HepG2 (cell line): Measurements from ENCODE around the gene IL1RAPL1.

Experiments
- ATF1 ChIP-seq: IDR thresholded peaks from 2 replicates; pipeline ENCODE4 v1.6.1; 2016; ENCODE audit warnings: mild to moderate bottlenecking, control low read depth
- CBX2 ChIP-seq, 2 experiments: fragments of 200-600 bp in 1 of 2; sonication (generic); formaldehyde crosslinking in 1 of 2; IDR thresholded peaks; 2 replicates each; pipeline versions ENCODE4 v1.7.0 to v1.8.1; 2018 to 2022; ENCODE audit warnings: low read depth in 2 of 2, low read length in 1 of 2, mild to moderate bottlenecking in 1 of 2, missing genetic modification reagents in 1 of 2
- CTCF ChIP-seq: sonication (generic); formaldehyde crosslinking; IDR thresholded peaks from 2 replicates; pipeline ENCODE4 v1.5.0; 2020; ENCODE audit warnings: mild to moderate bottlenecking, missing genetic modification reagents, moderate library complexity
- HBP1 ChIP-seq: IDR thresholded peaks from 2 replicates; pipeline ENCODE4 v1.6.1; 2016; ENCODE audit warnings: low read depth, control low read depth
- POLR2A ChIP-seq, 2 experiments: IDR thresholded peaks; 2 replicates each; pipeline ENCODE4 v1.6.1; 2011; ENCODE audit warnings: low read depth in 2 of 2, low read length in 2 of 2, mild to moderate bottlenecking in 1 of 2, moderate library complexity in 1 of 2; ENCODE audit not compliant: insufficient read depth in 1 of 2
- ZNF691 ChIP-seq: sonication (generic); formaldehyde crosslinking; IDR thresholded peaks from 2 replicates; pipeline ENCODE4 v1.4.0; 2020; ENCODE audit warnings: missing genetic modification reagents, low read depth, mild to moderate bottlenecking, borderline replicate concordance

- TF ChIP-seq CBX2 (IDR thresholded peaks at IDR 0.05; ENCODE audit: low read depth, low read length), result no peak
- no peak for TF ChIP-seq CBX2 (CRISPR knock-in tag; IDR thresholded peaks at IDR 0.05; ENCODE audit: low read depth)
- TF ChIP-seq ATF1 (CRISPR knock-in tag), result no peak
- TF ChIP-seq ZNF691 (CRISPR knock-in tag), result no peak
- TF ChIP-seq POLR2A (IDR thresholded peaks at IDR 0.05; ENCODE audit: insufficient read depth in 1 of 2, low read depth in 2 of 2, low read length in 2 of 2), result no peak
- no peak for TF ChIP-seq HBP1 (CRISPR knock-in tag)
- TF ChIP-seq CTCF (CRISPR knock-in tag), result no peak
Observed at GRCh38 chrX:29518100-29518499, 930.9 kb downstream of the IL1RAPL1 start.
